B cell (primary cell): ENCODE results near the gene NBDY. TPM values are rescaled to one million over a fixed set of nuclear protein-coding genes. Genes with fewer than 3 reads are reported as not detected.

Source experiments
- ATAC-seq: fragments of 200-7000 bp; cut with Tn5 transposase; one replicate; pipeline ENCODE4 v1.10.0; 2021; ENCODE audit warnings: low read depth, mild to moderate bottlenecking, moderate number of reproducible peaks, moderate library complexity
- CTCF ChIA-PET: fragments of 350-600 bp; sonication (Branson Sonifier 250); formaldehyde crosslinking; loops from one replicate; lab custom pipeline; 2021; ENCODE audit warnings: antibody characterized with exemption, inconsistent platforms; lab: Charles Lee
- POLR2A ChIA-PET: fragments of 350-600 bp; sonication (Branson Sonifier 250); formaldehyde crosslinking; loops from one replicate; lab custom pipeline; 2021; ENCODE audit warnings: antibody characterized with exemption; lab: Charles Lee
- DNase-seq: peaks from one replicate; pipeline ENCODE4 v3.0.0; 2013
- H2AFZ ChIP-seq: 2 replicates; pipeline ENCODE4 v1.6.1; 2012; ENCODE audit warnings: mild to moderate bottlenecking, low read depth, low read length; ENCODE audit not compliant: insufficient read depth, poor library complexity, severe bottlenecking
- H3K27ac ChIP-seq, 2 donors: 1 replicate in 1 of 2; 2 replicates in 1 of 2; pipeline ENCODE4 v1.5.1; 2012 to 2013; ENCODE audit warnings: low read length in 2 of 2, mild to moderate bottlenecking in 2 of 2, moderate library complexity in 1 of 2
- H3K27me3 ChIP-seq, 4 experiments: fragments of 200-600 bp in 1 of 4; sonication (generic) in 1 of 4; replicated peaks in 1 of 4; 1 replicate in 2 of 4; 2 replicates in 2 of 4; pipeline versions ENCODE4 v1.6.1 to v1.7.0; 2013 to 2016; ENCODE audit warnings: low read length in 3 of 4, mild to moderate bottlenecking in 2 of 4, mixed read lengths in 1 of 4, moderate library complexity in 1 of 4; ENCODE audit not compliant: insufficient read depth in 4 of 4, control insufficient read depth in 3 of 4; ENCODE audit errors: control extremely low read depth in 1 of 4
- H3K36me3 ChIP-seq, 2 experiments: replicated peaks in 1 of 2; 1 replicate in 1 of 2; 2 replicates in 1 of 2; pipeline versions ENCODE4 v1.6.1 to v1.7.1; 2013; ENCODE audit warnings: low read length in 1 of 2; ENCODE audit not compliant: insufficient read depth in 2 of 2, control insufficient read depth in 1 of 2; ENCODE audit errors: control extremely low read depth in 1 of 2, extremely low read depth in 1 of 2
- H3K4me1 ChIP-seq, 2 donors: fragments of 200-600 bp in 1 of 2; sonication (generic) in 1 of 2; 1 replicate in 1 of 2; 2 replicates in 1 of 2; pipeline versions ENCODE4 v1.5.1 to v1.6.1; 2013 to 2017; ENCODE audit warnings: low read length in 2 of 2; ENCODE audit not compliant: control insufficient read depth in 2 of 2, insufficient read depth in 2 of 2
- H3K4me2 ChIP-seq: replicated peaks from 2 replicates; pipeline ENCODE3; 2012; ENCODE audit warnings: mild to moderate bottlenecking, low read depth, low read length; ENCODE audit not compliant: poor library complexity, severe bottlenecking
- H3K4me3 ChIP-seq, 5 experiments: fragments of 200-600 bp in 1 of 5; sonication (generic) in 1 of 5; 1 replicate in 3 of 5; 2 replicates in 2 of 5; pipeline versions ENCODE4 v1.5.1 to v1.7.0; 2011 to 2016; ENCODE audit warnings: low read length in 4 of 5, mild to moderate bottlenecking in 4 of 5, low read depth in 2 of 5, control low read depth in 1 of 5, moderate library complexity in 1 of 5; ENCODE audit not compliant: insufficient read depth in 1 of 5; ENCODE audit errors: control extremely low read depth in 1 of 5, extremely low read depth in 1 of 5
- H3K79me2 ChIP-seq: fragments of 200-600 bp; sonication (generic); one replicate; pipeline ENCODE4 v1.6.0; 2016; ENCODE audit warnings: low read length; ENCODE audit not compliant: control insufficient read depth, insufficient read depth
- H3K9ac ChIP-seq: fragments of 200-600 bp; sonication (generic); 2 replicates; pipeline ENCODE4 v1.6.1; 2017; ENCODE audit warnings: mild to moderate bottlenecking, low read length, moderate library complexity
- H3K9me3 ChIP-seq, 3 donors: one replicate each; pipeline versions ENCODE4 v1.6.1 to v1.7.1; 2013; ENCODE audit warnings: low read length in 2 of 3; ENCODE audit not compliant: control insufficient read depth in 2 of 3, insufficient read depth in 1 of 3; ENCODE audit errors: control extremely low read depth in 1 of 3
- H4K20me1 ChIP-seq: 2 replicates; pipeline ENCODE4 v1.6.0; 2012; ENCODE audit warnings: mild to moderate bottlenecking, low read length; ENCODE audit not compliant: insufficient read depth, control insufficient read depth, poor library complexity, severe bottlenecking
- H3K27ac Mint-ChIP-seq: one replicate; pipeline ENCODE4 v1.8.0; 2021; ENCODE audit warnings: mixed read lengths
- H3K27me3 Mint-ChIP-seq: one replicate; pipeline ENCODE4 v1.8.0; 2021; ENCODE audit warnings: mixed read lengths
- H3K4me1 Mint-ChIP-seq: one replicate; pipeline ENCODE4 v1.8.0; 2021; ENCODE audit warnings: mixed read lengths
- H3K4me3 Mint-ChIP-seq: one replicate; pipeline ENCODE4 v1.8.0; 2021; ENCODE audit warnings: mixed read lengths
- H3K9me3 Mint-ChIP-seq: one replicate; pipeline ENCODE4 v1.8.0; 2022; ENCODE audit warnings: mixed read lengths; ENCODE audit not compliant: insufficient read depth
- CTCF ChIP-seq: fragments of 200-600 bp; IDR thresholded peaks from one replicate; pipeline ENCODE4 v1.8.0; 2022; ENCODE audit warnings: antibody characterized with exemption, mild to moderate bottlenecking
- EZH2 ChIP-seq: IDR thresholded peaks from 2 replicates; pipeline ENCODE4 v1.6.1; 2012; ENCODE audit warnings: borderline replicate concordance, low read depth, mild to moderate bottlenecking, moderate library complexity, low read length; ENCODE audit not compliant: insufficient read depth, poor library complexity, severe bottlenecking
- WGBS: methylation state at CpG from one replicate; pipeline ENCODE4 v1.1.5; 2013; ENCODE audit warnings: missing lambda C conversion rate; ENCODE audit not compliant: insufficient coverage; 5-methylcytosine and 5-hydroxymethylcytosine counted together
- intact Hi-C: fragments of 100-400 bp; cut with micrococcal nuclease; formaldehyde crosslinking; loops from one replicate; pipeline ENCODE4 v1.10.0; 2022
- polyA plus RNA-seq: library from polyadenylated mRNA; depleted of rRNA; stranded (reverse); fragments of >200 nt; gene quantifications from 2 replicates; pipeline ENCODE4 v1.2.3, GENCODE V29; 2012
- total RNA-seq, 2 donors: library from RNA; stranded (reverse); fragments of 120-200 nt in 1 of 2; gene quantifications; 1 replicate in 1 of 2; 2 replicates in 1 of 2; pipeline versions ENCODE4 v1.2.3 to v1.2.4, GENCODE V29; 2013 to 2022

Gene NBDY
- total and polyA plus RNA-seq, 2 donors (not counting 1 experiment from before 2014, with no cell fraction given) = 26.7 to 36.5 TPM

DNA sequence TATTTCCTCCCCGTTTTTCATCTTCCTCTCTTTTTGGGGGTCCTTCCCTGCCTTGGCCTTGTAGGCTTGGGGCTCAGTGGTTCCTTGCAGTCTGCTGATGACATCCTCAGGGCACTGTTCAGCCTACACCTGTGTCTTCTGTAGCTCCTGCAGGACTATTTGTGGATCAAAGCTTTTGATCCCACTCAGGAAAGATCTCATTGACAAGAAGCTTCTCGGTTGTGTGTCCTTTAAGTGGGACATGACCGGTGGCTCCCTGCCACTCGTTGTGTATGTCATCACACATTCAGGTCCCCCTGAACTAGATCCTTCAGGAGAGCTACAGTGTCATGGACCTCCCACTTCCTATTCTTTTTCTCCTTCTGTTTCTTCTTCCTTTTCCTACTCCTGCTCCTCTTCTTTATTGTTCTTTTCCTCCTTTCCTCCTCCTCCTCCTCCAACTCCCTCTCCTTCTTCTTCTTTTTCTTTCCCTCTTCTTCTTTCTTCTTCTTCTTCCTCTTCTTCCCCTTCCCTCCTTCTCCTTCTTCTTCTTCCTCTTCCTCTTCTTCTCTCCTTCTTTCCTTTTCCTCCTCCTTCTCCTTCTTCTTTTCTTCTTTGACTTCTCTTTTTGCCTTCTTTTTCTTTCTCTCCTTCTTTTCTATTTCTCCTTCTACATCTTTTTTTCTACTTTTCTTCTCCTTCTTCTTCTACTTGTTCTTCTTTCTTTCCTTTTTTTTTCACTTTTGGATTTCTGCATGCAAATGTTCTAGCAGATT lies 67.8 kb downstream of the NBDY start:
- intact Hi-C loops = no loop called here
- peaks cover 37% of the 10 kb centered on the region for H3K4me1 Mint-ChIP-seq
- H3K27me3 ChIP-seq = no peaks in the 10 kb centered on the region
- ChIA-PET CTCF (no interaction called here), POLR2A (no interaction called here)
- H3K4me3 ChIP-seq = no peak overlapping the region
- TF ChIP-seq EZH2 = no peak
- no peak for TF ChIP-seq CTCF
- H3K9me3 ChIP-seq = no peaks in the 10 kb centered on the region
- no peak overlapping the region for H3K4me3 Mint-ChIP-seq
- H4K20me1 ChIP-seq = no peaks in the 10 kb centered on the region
- H3K9ac ChIP-seq = no peak overlapping the region
- H2AFZ ChIP-seq = no peak overlapping the region
- peaks cover 5% of the 10 kb centered on the region for H3K79me2 ChIP-seq
- peak overlapping the region; percentile 32 for H3K27ac Mint-ChIP-seq
- H3K9me3 Mint-ChIP-seq = no peaks in the 10 kb centered on the region
- no peaks in the 10 kb centered on the region for H3K36me3 ChIP-seq
- WGBS = 86% methylated on average over 1 of the region's 4 CpGs
- ATAC-seq (no peak), DNase-seq (no peak)
- H3K27ac ChIP-seq = no peak overlapping the region
- no peaks in the 10 kb centered on the region for H3K27me3 Mint-ChIP-seq
- no peak overlapping the region for H3K4me2 ChIP-seq
- H3K4me1 ChIP-seq = peaks cover 24 to 25% of the 10 kb centered on the region in 2 donors

- Mint-ChIP-seq H3K27ac (peak overlapping the region; percentile 79), H3K9me3 (no peaks in the 10 kb centered on the region), H3K4me1 (peaks cover 30% of the 10 kb centered on the region), H3K27me3 (no peaks in the 10 kb centered on the region), H3K4me3 (no peak overlapping the region)
- H3K36me3 ChIP-seq = no peaks in the 10 kb centered on the region
- no peaks in the 10 kb centered on the region for H3K27me3 ChIP-seq
- intact Hi-C loops = no loop called here
- ATAC-seq = no peak
- no peak overlapping the region for H2AFZ ChIP-seq
- peaks cover 16 to 19% of the 10 kb centered on the region in 2 donors for H3K4me1 ChIP-seq
- WGBS = 69% methylated on average over 4 of the region's 6 CpGs
- TF ChIP-seq EZH2 (no peak), CTCF (no peak)
- no peak overlapping the region for H3K4me3 ChIP-seq
- ChIA-PET POLR2A (no interaction called here), CTCF (no interaction called here)
- H3K9me3 ChIP-seq = no peaks in the 10 kb centered on the region
- H4K20me1 ChIP-seq = no peaks in the 10 kb centered on the region
- peaks cover 3% of the 10 kb centered on the region for H3K79me2 ChIP-seq
- no peak overlapping the region for H3K4me2 ChIP-seq
- no peak overlapping the region for H3K27ac ChIP-seq
- H3K9ac ChIP-seq = no peak overlapping the region
- no peak for DNase-seq
Measured at GRCh38 chrX:56797574-56798338, 68.7 kb downstream of the NBDY start.
